Stimulated activated CD4-positive, alpha-beta T cell treated with anti-CD3 and anti-CD28 coated beads, Interleukin-1b, Interleukin-23, amount 100 ng/mL, for 48 hours (primary cell): ENCODE data around the gene CASQ1.

Experiments
- DNase-seq: peaks from one replicate; pipeline ENCODE4 v3.0.0-alpha.2; 2020

CASQ1 gene

DNA sequence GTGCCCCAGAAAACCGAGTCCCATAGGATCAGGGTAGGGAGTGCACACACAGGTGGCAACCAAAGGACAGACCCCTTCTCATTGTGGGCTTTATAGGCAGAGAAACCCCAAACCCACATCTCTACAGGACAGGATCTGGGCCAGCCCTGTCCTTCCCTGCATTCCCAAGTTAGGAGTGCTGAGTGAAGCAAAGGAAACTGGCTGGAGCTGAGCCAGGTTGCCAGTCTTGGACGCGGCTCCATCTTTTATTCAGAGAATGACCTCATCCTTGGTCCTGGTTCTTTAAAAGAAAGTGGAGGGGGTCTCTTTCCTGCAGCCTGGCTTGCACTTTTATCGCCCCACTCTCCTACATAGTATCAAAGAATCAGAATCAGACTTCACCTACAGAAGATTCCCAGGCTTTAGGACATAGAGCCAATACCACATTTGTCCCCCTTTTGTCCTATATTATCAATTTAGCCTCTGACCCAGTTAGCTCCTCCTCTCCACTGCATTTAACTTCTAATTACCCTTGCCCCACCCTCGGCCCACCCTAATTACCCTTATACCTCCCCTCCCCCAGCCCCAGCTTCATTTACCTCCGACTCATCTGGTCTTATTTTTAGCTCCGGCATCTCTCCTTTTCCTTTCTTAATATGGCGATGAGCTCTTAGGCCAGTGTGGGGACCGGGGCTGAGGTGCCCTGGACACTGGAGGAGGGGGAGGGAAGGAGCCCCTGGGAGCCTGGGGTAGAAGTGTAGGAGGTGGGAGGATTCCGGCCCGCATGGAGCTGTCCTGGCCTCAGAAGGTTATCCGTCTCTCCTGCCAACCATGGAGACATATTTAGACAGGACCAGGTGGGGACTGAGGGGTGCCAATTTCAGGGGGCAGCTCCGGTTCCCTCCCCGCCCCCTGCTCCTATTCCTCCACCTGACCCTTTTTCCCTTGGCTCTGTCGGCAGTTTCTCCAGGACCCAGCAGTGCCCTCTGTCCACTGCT is at the start of gene CASQ1:
Gene CASQ1 (plus strand): TSS at position 927 of the 977 bp plus-strand sequence. CDS start 177 bp downstream, outside the sequence.
- DNase-seq: no peak

DNA sequence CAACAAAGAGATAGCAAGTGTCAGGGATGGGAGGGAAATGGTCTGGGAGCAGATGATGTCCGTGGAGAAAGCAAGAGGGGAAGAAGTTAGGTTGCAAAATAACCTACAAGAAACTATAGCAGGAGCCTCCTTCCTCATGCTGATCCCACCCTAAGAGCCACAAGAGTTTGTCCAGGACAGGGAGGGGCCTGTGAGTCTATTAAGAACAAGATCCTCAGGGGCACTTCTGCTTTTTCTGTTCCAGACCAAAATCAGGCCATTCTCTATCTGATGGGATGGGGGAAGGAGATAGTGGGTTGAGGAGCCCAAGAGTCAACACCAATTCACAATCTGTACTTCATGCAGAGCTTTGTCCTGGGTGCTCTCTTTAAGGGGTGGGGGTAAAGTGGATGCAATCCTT is 46.7 kb upstream of the CASQ1 start:
- no peak for DNase-seq

DNA sequence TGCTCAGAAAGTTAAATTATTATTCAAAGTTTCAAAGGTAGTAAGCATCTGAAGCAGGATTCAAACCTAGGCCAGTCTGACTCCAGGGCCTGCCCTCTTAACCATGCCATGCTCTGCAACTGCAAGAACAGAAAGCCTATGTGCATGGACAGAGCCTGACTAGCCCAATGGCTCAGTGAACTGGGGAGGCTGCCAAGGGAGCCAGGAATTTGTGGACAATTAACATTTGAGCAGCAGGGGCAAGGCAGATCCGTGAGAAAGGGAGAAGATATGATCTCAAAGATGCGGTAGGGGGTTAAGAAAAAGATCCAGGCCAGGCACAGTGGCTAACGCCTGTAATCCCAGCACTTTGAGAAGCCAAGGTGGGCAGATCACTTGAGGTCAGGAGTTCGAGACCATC is 45.5 kb upstream of the CASQ1 start:
- no peak for DNase-seq

DNA sequence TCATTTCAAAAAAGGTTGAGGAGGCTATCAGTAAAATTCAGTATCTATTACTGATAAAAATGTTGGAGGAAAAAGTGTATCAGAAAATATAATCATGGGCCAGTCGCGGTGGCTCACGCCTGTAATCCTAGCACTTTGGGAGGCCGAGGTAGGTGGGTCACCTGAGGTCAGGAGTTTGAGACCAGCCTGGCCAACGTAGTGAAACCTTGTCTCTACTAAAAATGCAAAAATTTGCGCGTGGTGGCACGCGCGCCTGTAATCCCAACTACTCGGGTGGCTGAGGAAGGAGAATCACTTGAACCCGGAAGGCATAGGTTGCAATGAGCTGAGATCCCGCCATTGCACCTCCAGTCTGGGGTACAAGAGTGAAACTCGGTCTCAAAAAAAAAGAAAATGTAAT is 44.3 kb upstream of the CASQ1 start:
- no peak for DNase-seq

DNA sequence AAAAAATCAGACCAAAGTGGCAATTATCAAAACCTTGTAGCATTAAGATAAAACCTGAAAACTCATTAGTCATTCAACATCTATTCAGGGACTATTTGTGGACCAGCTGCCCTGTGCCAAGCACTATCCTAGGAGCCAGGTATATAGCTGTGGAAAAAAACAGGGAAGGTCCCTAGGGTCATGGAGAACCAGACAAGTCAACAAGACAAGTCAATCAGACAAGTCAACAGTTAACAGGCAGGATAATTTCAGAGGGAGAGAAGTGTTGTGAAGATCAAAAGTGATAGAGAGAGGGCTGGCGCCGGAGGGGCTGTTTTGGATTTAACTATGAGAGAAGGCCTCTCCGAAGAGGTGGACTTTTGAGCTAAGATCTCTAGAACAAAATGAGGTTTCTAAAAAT is 42.3 kb upstream of the CASQ1 start:
- DNase-seq: no peak

DNA sequence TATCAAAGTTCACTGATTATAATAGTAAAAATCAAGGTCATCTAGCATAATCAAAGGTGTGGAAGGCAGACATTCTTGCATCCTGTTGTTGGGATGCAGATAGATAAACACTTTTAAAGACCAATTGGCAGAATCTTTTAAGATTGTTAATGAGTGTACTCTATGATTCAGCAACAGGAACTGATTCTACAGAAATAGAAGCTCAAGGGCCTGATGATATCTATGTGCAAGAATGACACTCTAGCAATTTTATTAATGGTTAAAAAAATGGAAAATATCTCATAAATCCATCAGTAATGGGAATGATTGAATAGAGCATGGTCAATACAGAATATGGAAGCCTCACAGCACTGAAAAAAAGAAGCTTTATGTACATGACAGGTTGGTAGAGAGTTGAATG is 41.1 kb upstream of the CASQ1 start:
- no peak for DNase-seq

DNA sequence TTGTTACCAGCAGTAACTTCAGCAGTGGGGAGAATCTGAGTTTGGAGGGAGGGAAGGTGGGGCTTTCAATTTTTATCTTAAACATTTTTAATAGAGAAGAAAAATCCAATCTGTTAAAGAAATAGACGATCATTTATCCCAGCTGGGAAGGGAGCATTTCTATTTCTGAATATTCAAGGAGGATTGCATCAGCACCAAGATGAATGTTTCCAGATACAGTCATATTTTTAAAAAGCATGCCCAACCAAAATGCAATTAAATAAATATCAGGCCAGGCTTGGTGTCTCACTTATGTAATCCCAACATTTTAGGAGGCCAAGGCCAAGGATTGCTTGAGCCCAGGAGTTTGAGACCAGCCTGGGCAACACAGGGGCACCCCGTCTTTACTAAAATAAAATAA is 40.7 kb upstream of the CASQ1 start:
- DNase-seq: no peak

DNA sequence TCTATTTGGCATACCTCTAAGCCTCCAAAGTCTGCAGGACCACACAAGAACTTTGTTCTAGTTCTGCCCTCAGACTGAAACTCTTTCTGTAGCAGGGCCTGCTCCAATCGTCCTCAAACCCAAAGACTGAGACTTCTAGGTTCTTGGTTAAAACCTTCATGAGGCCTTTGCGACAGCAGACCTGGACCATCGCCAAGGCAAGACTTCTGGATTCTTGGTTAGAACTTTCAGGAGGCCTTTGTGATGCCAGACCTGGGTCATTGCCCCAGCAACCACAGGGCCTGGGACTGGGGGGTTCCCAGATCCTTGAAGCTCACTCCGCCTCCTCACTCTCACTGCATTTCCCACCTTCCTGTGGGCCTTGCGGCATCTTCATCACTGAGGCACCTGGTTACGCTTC is 39.1 kb upstream of the CASQ1 start, which contains the start of gene ATP1A4:
Gene ATP1A4 (plus strand): TSS at position 301 of the 400 bp plus-strand sequence. CDS start 438 bp downstream, outside the sequence.
- no peak for DNase-seq

DNA sequence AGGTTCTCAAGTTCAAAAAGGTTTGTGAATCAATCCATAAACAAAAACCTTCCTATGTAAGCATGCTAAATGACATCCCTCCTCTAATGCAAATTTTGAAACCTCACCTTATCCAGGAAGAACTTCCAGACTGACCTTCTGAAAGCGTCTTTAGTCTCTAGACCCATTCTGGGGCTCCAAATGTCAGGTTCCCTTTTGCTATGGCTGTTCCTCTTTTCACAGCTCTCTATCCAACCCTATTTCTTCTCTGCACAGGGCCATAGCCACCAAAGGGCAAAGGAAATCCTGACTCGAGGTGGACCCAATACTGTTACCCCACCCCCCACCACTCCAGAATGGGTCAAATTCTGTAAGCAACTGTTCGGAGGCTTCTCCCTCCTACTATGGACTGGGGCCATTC is 35.6 kb upstream of the CASQ1 start:
- DNase-seq: no peak

DNA sequence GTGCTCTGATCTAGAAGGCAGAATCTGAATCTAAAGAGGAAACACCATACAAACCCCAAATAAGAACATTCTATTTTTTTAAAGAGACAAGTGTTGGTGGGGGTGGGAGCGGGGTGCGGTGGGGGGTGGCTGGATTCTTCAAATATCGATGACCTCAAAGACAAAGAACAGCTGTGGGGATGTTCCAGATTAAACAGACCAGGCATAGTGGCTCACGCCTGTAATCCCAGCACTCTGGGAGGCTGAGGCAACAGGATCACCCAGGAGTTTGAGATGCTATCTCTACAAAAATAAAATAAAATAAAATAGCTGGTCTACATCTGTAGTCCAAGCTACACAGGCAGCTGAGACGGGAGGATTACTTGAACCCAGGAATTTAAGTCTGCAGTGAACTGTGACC is 34.0 kb upstream of the CASQ1 start:
- DNase-seq: no peak

DNA sequence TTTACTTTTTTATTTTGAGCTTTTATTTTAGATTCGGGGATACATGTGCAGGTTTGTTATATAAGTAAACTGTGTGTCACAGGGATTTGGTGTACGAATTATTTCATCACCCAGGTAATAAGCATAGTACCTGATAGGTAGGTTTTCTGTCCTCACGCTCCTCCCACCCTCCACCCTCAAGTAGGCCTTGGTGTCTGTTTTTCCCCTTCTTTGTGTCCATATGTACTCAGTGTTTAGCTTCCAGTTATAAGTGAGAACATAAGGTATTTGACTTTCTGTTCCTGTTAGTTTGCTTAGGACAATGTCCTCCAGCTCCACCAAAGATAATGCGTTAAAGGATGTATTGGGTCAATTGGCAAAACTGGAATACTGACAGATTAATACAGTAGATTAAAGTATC is 33.2 kb upstream of the CASQ1 start:
- DNase-seq: no peak

DNA sequence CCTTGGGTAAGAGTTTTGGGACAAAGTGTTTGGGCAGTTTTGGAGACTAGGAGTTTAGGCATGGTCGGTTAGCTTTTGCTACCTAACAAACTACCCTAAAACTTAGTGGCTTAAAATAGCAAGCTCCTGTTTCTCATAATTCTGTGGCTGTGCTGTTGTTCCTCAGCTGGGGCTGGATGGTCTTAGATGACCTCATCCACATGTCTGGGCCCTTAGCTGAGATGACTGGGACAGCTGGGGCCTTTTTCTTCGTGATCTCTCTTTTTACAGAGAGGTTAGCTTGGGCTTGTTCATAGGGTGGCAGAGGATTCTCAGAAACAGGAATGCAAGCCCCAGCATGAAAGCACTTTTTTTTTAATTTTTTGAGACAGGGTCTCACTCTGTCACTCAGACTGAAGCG is 32.3 kb upstream of the CASQ1 start:
- no peak for DNase-seq

DNA sequence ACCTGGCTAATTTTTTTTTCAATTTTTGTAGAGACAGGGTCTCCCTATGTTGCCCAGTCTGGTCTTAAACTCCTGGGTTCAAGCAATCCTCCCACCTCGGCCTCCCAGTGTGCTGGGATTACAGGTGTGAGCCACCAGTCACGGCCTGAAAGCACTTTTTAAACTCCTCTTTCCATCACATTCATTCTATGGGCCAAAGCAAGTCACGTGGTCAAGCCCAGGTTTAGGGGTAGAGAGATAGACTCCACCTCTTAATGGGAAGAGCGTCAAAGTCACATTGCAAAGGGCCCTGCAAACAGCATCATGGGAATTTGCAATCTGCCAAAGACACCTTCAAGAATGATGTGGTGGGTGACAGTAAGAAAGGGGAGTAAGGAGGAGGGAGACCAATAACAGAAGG is 31.8 kb upstream of the CASQ1 start:
- no peak for DNase-seq

DNA sequence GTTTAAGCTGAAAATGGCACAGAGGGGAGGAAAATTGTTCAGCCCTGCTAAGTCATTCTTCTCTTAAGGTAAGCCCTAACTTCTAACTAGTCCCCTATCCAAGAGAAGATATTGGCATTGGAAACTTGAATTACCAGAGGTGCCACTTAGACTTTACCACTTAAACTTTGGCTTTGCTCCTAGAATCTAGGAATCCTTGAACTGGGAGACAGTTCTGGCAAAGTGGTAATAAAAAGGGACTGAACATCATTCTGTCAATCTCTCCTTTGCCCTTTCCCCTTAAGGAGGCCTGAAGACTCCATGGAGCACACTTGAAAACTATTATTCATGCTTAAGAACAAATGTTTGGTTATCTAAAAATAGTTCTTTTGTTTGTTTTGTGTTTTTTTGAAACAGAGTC is 30.5 kb upstream of the CASQ1 start:
- no peak for DNase-seq

DNA sequence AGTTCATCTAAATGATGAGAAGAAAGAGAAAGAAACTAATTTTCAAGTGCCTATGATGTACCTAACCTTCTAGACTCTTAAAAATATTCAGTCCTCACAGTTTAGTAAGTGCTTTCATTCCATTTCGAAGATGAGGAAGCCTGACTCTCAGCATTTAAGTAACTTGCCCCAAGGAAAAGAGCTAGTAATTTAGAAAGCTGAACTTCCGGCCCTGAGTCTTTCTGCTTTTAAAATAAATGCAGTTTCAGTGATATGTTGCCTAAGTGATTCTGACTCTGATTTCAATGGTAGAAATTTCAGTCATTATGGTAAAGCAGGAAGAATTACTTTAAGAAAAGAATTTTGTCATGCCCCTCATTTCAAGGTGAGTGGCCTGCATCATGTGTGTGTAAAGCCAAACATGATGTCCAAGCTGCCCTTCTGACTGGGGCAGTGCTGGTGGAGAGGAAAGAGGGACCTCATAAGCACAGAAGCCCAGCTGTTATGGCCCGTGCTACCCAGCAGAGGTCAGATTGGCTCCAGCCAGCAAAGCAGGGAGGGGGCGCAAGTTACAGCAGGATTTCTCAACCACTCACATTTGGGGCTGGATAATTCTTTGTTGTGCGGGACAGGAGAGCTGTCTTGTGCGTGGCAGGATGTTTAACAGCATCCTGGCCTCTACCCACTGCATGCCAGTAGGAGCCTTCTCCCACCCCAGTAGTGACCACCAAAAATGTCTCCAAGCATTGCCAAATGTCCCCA is 28.2 kb upstream of the CASQ1 start:
- DNase-seq: no peak

DNA sequence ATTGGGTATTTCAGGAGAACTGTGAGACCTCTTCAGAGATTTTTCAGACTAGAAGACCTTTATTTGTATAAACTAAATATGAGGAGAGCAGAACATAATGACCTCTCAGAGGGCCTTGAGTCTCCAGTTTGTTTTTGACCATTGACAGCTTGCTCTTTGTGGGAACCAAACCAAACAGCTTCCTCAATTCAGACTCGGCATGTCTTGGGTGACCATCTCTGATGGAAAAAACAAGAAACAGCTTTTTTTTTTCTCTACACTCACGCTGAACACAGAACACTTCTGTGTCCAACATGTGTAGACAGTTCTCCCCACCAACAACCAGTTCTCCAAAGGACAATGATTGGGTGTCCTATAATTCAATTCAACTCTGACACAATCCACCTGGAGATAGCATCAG is 27.4 kb upstream of the CASQ1 start:
- DNase-seq: no peak

DNA sequence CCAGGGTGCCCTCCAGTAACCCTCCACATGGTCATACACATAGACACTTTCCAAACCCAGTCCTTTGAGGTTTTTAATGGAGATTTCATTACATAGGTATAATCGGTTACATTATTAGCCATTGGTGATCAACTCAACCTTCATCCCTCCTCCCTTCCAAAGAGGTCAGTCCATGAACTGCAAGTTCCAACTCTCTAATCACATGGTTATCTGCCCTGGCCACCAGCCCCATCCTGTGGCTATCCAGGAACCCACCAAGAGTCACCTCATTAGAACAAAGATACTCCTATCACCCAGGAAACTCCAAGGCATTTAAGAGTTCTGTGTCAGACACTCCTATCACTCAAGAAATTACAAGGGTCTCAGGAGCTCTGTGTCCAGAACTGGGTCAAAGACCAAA is 26.8 kb upstream of the CASQ1 start:
- DNase-seq: no peak

DNA sequence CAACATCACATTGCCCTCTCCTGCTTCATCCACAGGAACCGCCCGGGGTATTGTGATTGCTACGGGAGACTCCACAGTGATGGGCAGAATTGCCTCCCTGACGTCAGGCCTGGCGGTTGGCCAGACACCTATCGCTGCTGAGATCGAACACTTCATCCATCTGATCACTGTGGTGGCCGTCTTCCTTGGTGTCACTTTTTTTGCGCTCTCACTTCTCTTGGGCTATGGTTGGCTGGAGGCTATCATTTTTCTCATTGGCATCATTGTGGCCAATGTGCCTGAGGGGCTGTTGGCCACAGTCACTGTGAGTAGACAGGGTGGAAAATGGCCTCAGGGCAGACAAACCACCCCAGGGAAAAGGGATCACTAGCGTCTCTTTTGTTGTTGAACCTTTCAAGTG is 26.3 kb upstream of the CASQ1 start:
- no peak for DNase-seq

DNA sequence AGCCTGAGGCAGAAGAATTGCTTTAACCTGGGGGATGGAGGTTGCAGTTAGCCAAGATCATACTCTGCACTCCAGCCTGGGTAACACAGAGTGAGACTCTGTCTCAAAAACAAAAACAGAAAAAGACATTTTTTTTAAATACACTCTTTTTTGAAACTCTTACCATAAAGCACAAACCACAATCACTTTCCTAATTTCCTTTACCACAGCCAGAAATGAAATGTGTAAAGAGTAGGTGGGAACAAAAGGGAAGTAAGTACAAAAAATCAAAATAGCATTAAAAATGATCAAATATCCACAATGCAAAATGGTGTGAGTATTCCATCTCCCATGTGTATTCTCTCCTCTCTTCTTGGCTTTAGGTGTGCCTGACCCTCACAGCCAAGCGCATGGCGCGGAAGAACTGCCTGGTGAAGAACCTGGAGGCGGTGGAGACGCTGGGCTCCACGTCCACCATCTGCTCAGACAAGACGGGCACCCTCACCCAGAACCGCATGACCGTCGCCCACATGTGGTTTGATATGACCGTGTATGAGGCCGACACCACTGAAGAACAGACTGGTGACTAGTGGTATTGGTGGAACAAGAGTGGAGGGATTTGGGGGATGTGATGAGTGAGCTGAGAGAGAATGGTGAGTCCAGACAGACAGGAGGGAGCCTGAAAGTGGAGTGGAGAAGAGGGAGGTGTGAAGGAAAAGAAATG is 24.1 kb upstream of the CASQ1 start:
- DNase-seq: no peak

DNA sequence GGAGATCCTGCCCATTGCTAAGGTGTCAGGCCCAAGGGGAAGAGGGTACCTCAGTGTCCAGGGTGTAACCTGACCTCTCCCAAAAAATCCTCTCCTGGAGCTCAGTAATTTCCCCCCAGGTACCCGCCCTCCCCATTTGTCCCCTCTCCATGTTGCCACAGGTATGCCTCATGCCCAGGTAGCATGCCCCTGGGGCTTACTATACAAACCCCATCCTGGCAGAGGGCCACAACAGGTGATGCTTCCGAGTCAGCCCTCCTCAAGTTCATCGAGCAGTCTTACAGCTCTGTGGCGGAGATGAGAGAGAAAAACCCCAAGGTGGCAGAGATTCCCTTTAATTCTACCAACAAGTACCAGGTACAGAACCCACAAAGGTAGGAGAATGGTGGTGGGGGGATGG is 23.3 kb upstream of the CASQ1 start:
- DNase-seq: no peak

DNA sequence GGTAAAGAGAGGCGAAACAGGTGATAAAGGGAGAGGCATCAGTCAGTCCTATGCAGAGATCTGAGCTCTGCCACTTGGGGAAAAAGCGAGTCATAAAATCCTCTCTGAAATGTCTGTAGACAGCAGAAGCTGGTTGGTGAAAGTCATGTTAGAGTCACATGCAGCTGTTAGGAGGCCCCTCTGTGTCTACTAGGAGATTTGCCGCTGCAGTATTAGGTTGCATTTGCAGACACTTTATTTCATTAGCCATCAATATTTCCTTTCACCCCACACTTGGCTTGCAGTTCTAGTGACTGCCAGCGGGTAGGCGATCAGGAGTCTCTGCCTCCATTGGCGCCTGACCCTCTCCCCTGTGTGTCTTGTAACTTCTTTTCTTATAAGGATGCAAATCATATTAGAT is 22.8 kb upstream of the CASQ1 start:
- peak; percentile 40 for DNase-seq

DNA sequence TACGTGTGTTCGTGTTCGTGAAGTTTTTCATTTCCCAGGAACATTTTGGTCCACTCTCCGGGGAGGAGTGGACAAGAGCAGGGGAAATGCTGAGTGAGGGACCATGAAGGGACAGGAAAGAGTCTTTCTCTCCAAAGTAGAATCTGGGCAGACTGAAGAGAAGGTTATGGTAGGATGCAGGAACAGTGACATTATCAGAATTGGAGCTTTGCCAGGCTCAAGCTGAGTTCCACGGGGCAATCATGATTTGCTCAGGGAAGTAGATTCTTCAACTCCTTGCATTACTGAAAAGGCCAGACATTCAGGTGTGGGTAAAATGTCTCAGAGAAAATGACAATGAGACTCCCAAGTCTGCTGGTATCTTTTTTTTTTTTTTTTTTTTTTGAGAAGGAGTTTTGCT is 22.4 kb upstream of the CASQ1 start:
- no peak for DNase-seq

DNA sequence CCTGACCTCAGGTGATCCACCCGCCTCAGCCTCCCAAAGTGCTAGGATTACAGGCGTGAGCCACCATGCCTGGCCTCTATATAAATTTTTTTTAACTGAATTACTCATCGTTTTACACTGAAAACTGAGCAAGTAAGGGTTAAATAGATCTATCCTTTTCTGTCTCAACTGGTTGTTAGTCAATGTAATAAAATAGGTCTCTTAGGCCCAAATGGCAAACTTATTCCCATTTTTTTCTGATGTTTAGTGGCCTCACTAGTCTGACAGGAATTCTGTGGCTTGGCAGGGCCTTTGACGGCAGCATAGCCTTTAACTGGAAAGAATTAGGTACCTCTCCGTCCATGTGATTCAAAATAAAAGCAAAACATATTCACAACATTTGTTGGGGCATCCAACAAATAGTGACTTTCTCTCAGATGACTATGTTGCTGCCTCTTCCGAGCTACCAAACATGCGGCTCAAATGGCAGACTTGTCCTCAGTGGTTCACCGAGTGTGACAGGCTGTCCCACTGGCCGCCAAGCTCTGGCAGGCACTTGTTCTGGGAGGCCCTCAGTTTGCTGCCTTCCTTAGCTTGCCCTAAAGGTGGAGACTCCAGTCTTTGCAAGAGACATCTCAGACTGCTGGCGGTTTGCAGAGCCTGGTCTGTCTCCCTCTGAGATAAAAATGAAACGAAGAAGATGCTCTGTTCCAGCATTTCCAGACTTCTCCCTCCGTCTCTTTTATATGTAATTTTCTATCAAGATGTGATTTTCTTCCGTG is 21.6 kb upstream of the CASQ1 start:
- DNase-seq: no peak
